HepG2 (cell line): ENCODE data around the gene ZNF391. TPM values are rescaled to one million over a fixed set of nuclear protein-coding genes. Genes with fewer than 3 reads are reported as not detected.

Experiments
- CERS6 ChIP-seq: sonication (generic); formaldehyde crosslinking; IDR thresholded peaks from 2 replicates; pipeline ENCODE4 v1.5.0; 2020; ENCODE audit warnings: missing genetic modification reagents
- FUBP1 ChIP-seq: sonication (generic); formaldehyde crosslinking; IDR thresholded peaks from 2 replicates; pipeline ENCODE4 v1.5.1; 2020; ENCODE audit warnings: missing genetic modification reagents, mild to moderate bottlenecking, borderline replicate concordance
- HNRNPL ChIP-seq: fragments of 200-400 bp; formaldehyde crosslinking; IDR thresholded peaks from 2 replicates; pipeline ENCODE4 v1.6.1; 2017; ENCODE audit warnings: mild to moderate bottlenecking, low read depth, low read length
- KLF13 ChIP-seq: sonication (generic); formaldehyde crosslinking; IDR thresholded peaks from 2 replicates; pipeline ENCODE4 v1.4.0; 2020; ENCODE audit warnings: mild to moderate bottlenecking, missing genetic modification reagents
- LCORL ChIP-seq, 2 experiments: fragments of 450-650 bp in 1 of 2; sonication (generic) in 1 of 2; formaldehyde crosslinking in 1 of 2; IDR thresholded peaks; 2 replicates each; pipeline versions ENCODE4 v1.5.0 to v1.6.1; 2017 to 2020; ENCODE audit warnings: antibody characterized with exemption in 1 of 2, missing genetic modification reagents in 1 of 2
- NFYB ChIP-seq: sonication (generic); formaldehyde crosslinking; IDR thresholded peaks from 2 replicates; pipeline ENCODE4 v1.4.0; 2020; ENCODE audit warnings: missing genetic modification reagents
- NONO ChIP-seq, 2 experiments: fragments of 450-650 bp in 1 of 2; sonication (generic) in 1 of 2; formaldehyde crosslinking in 1 of 2; IDR thresholded peaks in 1 of 2; conservative IDR thresholded peaks in 1 of 2; 2 replicates each; pipeline versions ENCODE4 v1.6.1 to v1.8.0; 2017 to 2022; ENCODE audit warnings: mild to moderate bottlenecking in 1 of 2, missing genetic modification reagents in 1 of 2, moderate library complexity in 1 of 2
- ZNF367 ChIP-seq: sonication (generic); formaldehyde crosslinking; IDR thresholded peaks from 2 replicates; pipeline ENCODE4 v1.4.0; 2020; ENCODE audit warnings: missing genetic modification reagents, borderline replicate concordance
- ZNF674 ChIP-seq: sonication (generic); formaldehyde crosslinking; IDR thresholded peaks from 2 replicates; pipeline ENCODE4 v1.5.0; 2020; ENCODE audit warnings: low read depth, mild to moderate bottlenecking, missing genetic modification reagents
- polyA plus RNA-seq, 8 experiments: library from polyadenylated mRNA; depleted of rRNA in 3 of 8; stranded (reverse) in 7 of 8; unstranded in 1 of 8; fragments of >200 nt; fragmentation: Illumina TruSeq in 4 of 8; extraction: Trizol in 4 of 8; gene quantifications; 2 replicates each; pipeline versions ENCODE4 v1.2.1 to v1.2.3, GENCODE V29; 2011 to 2016; ENCODE audit warnings: low read depth in 4 of 8, missing spikeins in 1 of 8, mixed read lengths in 1 of 8; ENCODE audit not compliant: insufficient read depth in 1 of 8
- total RNA-seq, 5 experiments: library from RNA; depleted of rRNA; stranded (reverse); fragments of >200 nt; fragmentation: Illumina TruSeq; extraction: Trizol; gene quantifications; 2 replicates each; pipeline ENCODE4 v1.2.3, GENCODE V29; 2016; ENCODE audit warnings: low read depth in 1 of 5
- TF ChIP-seq, protein P1 (sequence below): sonication (generic); formaldehyde crosslinking; IDR thresholded peaks from 2 replicates; pipeline ENCODE4 v1.4.0; 2020; ENCODE audit warnings: low read depth, missing genetic modification reagents
- TF ChIP-seq, protein P2 (sequence below): sonication (generic); formaldehyde crosslinking; IDR thresholded peaks from 2 replicates; pipeline ENCODE4; 2020; ENCODE audit warnings: missing genetic modification reagents, mild to moderate bottlenecking, borderline replicate concordance
- TF ChIP-seq, protein P3 (sequence below): IDR thresholded peaks from 2 replicates; pipeline ENCODE4 v1.4.0; 2020; ENCODE audit warnings: mild to moderate bottlenecking, missing genetic modification reagents

ZNF391 gene
- total and polyA plus RNA-seq, 2 of the 13 experiments (the other 11 are each of a cell fraction or from before 2014, with no cell fraction given), result 0.78 to 1.7 TPM

DNA sequence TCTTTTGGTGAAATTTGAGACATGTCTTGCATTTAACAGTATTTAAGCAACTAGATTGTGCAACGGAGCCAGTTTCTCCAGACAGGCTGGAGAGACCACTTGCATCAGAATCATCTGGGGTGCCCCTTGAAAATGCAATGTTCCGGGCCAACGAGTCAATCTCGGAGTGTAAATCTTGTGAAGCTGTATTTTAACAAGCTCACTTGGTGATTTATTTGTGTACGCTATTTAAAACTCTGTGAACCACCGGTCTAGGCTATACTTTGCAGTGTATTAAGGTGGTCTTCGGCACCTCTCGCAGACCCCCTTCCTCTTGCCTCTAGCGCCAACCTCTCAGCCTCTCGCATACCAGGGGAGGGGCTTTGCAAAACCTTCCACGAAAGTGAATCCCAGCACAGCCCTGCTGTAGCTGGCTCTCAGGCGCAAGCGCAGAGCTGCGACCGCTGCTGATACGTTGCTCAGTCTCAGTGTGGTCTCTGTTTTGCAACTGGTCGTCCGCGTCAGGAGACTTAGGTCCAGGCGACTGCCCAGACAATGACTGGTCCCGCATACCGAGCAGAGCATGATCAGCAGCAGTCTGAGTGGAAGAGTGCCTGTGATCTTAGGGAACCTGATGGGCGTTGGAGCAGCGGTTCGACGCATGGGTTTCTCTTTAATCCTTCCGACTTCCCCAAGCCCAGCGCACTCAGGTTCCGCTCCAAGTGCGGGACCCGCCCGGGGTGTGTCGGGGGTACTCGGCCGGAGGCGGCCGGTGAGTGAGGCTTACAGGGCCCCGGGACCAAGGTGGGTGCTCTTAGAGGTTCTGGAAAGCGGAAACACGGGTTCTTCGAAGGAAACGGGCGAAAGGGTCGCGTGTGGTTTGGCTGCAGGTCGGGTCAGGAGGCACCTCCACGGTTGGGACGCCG is at the start of gene ZNF391 (continued):
- TF ChIP-seq, protein P1, sequence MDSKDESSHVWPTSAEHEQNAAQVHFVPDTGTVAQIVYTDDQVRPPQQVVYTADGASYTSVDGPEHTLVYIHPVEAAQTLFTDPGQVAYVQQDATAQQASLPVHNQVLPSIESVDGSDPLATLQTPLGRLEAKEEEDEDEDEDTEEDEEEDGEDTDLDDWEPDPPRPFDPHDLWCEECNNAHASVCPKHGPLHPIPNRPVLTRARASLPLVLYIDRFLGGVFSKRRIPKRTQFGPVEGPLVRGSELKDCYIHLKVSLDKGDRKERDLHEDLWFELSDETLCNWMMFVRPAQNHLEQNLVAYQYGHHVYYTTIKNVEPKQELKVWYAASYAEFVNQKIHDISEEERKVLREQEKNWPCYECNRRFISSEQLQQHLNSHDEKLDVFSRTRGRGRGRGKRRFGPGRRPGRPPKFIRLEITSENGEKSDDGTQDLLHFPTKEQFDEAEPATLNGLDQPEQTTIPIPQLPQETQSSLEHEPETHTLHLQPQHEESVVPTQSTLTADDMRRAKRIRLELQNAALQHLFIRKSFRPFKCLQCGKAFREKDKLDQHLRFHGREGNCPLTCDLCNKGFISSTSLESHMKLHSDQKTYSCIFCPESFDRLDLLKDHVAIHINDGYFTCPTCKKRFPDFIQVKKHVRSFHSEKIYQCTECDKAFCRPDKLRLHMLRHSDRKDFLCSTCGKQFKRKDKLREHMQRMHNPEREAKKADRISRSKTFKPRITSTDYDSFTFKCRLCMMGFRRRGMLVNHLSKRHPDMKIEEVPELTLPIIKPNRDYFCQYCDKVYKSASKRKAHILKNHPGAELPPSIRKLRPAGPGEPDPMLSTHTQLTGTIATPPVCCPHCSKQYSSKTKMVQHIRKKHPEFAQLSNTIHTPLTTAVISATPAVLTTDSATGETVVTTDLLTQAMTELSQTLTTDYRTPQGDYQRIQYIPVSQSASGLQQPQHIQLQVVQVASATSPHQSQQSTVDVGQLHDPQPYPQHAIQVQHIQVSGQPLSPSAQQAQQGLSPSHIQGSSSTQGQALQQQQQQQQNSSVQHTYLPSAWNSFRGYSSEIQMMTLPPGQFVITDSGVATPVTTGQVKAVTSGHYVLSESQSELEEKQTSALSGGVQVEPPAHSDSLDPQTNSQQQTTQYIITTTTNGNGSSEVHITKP, result peak; percentile 77
- TF ChIP-seq ZNF367 (CRISPR knock-in tag) (no peak), NONO (IDR thresholded peaks at IDR 0.05) (no peak), NONO (CRISPR knock-in tag; conservative IDR thresholded peaks at IDR 0.05) (peak; percentile 92), NFYB (CRISPR knock-in tag) (peak; percentile 70), CERS6 (CRISPR knock-in tag) (no peak), ZNF674 (CRISPR knock-in tag) (no peak; the same call in 1 of the 2 replicates), LCORL (IDR thresholded peaks at IDR 0.05) (no peak), LCORL (CRISPR knock-in tag; IDR thresholded peaks at IDR 0.05) (peak; percentile 81; the same call in 1 of the 2 replicates), KLF13 (CRISPR knock-in tag) (no peak), HNRNPL (no peak), FUBP1 (CRISPR knock-in tag) (no peak)
- TF ChIP-seq, protein P2, sequence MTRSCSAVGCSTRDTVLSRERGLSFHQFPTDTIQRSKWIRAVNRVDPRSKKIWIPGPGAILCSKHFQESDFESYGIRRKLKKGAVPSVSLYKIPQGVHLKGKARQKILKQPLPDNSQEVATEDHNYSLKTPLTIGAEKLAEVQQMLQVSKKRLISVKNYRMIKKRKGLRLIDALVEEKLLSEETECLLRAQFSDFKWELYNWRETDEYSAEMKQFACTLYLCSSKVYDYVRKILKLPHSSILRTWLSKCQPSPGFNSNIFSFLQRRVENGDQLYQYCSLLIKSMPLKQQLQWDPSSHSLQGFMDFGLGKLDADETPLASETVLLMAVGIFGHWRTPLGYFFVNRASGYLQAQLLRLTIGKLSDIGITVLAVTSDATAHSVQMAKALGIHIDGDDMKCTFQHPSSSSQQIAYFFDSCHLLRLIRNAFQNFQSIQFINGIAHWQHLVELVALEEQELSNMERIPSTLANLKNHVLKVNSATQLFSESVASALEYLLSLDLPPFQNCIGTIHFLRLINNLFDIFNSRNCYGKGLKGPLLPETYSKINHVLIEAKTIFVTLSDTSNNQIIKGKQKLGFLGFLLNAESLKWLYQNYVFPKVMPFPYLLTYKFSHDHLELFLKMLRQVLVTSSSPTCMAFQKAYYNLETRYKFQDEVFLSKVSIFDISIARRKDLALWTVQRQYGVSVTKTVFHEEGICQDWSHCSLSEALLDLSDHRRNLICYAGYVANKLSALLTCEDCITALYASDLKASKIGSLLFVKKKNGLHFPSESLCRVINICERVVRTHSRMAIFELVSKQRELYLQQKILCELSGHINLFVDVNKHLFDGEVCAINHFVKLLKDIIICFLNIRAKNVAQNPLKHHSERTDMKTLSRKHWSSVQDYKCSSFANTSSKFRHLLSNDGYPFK, result peak; percentile 36; the same call in 1 of the 2 replicates
- TF ChIP-seq, protein P3, sequence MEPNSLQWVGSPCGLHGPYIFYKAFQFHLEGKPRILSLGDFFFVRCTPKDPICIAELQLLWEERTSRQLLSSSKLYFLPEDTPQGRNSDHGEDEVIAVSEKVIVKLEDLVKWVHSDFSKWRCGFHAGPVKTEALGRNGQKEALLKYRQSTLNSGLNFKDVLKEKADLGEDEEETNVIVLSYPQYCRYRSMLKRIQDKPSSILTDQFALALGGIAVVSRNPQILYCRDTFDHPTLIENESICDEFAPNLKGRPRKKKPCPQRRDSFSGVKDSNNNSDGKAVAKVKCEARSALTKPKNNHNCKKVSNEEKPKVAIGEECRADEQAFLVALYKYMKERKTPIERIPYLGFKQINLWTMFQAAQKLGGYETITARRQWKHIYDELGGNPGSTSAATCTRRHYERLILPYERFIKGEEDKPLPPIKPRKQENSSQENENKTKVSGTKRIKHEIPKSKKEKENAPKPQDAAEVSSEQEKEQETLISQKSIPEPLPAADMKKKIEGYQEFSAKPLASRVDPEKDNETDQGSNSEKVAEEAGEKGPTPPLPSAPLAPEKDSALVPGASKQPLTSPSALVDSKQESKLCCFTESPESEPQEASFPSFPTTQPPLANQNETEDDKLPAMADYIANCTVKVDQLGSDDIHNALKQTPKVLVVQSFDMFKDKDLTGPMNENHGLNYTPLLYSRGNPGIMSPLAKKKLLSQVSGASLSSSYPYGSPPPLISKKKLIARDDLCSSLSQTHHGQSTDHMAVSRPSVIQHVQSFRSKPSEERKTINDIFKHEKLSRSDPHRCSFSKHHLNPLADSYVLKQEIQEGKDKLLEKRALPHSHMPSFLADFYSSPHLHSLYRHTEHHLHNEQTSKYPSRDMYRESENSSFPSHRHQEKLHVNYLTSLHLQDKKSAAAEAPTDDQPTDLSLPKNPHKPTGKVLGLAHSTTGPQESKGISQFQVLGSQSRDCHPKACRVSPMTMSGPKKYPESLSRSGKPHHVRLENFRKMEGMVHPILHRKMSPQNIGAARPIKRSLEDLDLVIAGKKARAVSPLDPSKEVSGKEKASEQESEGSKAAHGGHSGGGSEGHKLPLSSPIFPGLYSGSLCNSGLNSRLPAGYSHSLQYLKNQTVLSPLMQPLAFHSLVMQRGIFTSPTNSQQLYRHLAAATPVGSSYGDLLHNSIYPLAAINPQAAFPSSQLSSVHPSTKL (CRISPR knock-in tag), result peak; percentile 75; the same call in 1 of the 2 replicates
